Central memory CD4-positive, alpha-beta T cell (primary cell): ENCODE data around the gene YY2.
"Not testable (repeated sequence)": the region's sequence is repeated elsewhere in the genome, so short reads cannot be mapped to it uniquely, and the experiment has no call there.

ENCODE experiments used
- DNase-seq: peaks from one replicate; pipeline ENCODE4 v3.0.0; 2022
- total RNA-seq, 3 experiments: gene quantifications; one replicate each; lab custom pipeline; 2026; lab: John Stamatoyannopoulos, UW

YY2 gene
- 0.27 to 0.58 (median 0.35) reads per million in 3 experiments for total RNA-seq

GRCh38 chrX:21855937-21856415, at the start of gene YY2:
YY2 (plus strand) TSS chrX:21855987; CDS start chrX:21856485, 498 bp downstream.
- DNase-seq = no peak

GRCh38 chrX:21806691-21807090, 49.1 kb upstream of the YY2 start:
- no peak for DNase-seq

- DNase-seq = no peak
These were observed 44.0 kb upstream of the YY2 start for GRCh38 chrX:21811832-21812231.

- no peak for DNase-seq
These were observed 43.2 kb upstream of the YY2 start for GRCh38 chrX:21812628-21813027.

GRCh38 chrX:21813612-21814368, 42.0 kb upstream of the YY2 start:
- DNase-seq = no peak

- no peak for DNase-seq
These were observed 39.7 kb upstream of the YY2 start for GRCh38 chrX:21816136-21816535.

GRCh38 chrX:21820170-21820569, 35.6 kb upstream of the YY2 start:
- not testable (repeated sequence) for DNase-seq

GRCh38 chrX:21821875-21822274, 33.9 kb upstream of the YY2 start:
- DNase-seq = no peak

- DNase-seq = no peak
These were observed 24.3 kb upstream of the YY2 start for GRCh38 chrX:21831496-21831895.

GRCh38 chrX:21837056-21837455, 18.7 kb upstream of the YY2 start:
- DNase-seq = no peak

GRCh38 chrX:21838937-21839333, 16.9 kb upstream of the YY2 start:
- no peak for DNase-seq

- peak; percentile 71 for DNase-seq
These were observed 16.2 kb upstream of the YY2 start, which contains the start of gene MBTPS2 for GRCh38 chrX:21839334-21840192. MBTPS2 (plus strand) TSS chrX:21839617; CDS start chrX:21839735, 118 bp downstream.

- no peak for DNase-seq
These were observed 15.6 kb upstream of the YY2 start for GRCh38 chrX:21840193-21840545.

GRCh38 chrX:21843179-21843578, 12.6 kb upstream of the YY2 start:
- no peak for DNase-seq

- no peak for DNase-seq
These were observed 10.7 kb upstream of the YY2 start for GRCh38 chrX:21845096-21845495.

GRCh38 chrX:21847342-21847741, 8.4 kb upstream of the YY2 start:
- no peak for DNase-seq

GRCh38 chrX:21853578-21853977, 2.2 kb upstream of the YY2 start:
- DNase-seq = no peak

- DNase-seq = no peak
These were observed 717 bp downstream of the YY2 start for GRCh38 chrX:21856504-21856903.

- DNase-seq = no peak
These were observed 7.5 kb downstream of the YY2 start for GRCh38 chrX:21863241-21863640.

GRCh38 chrX:21865436-21865835, 9.6 kb downstream of the YY2 start:
- DNase-seq = no peak

GRCh38 chrX:21870494-21870893, 14.7 kb downstream of the YY2 start:
- DNase-seq = no peak

GRCh38 chrX:21873063-21873775, 17.4 kb downstream of the YY2 start:
- no peak for DNase-seq

GRCh38 chrX:21874182-21874581, 18.4 kb downstream of the YY2 start:
- DNase-seq = not testable (repeated sequence)
